Fibroblast of upper back skin (primary cell): Measurements from ENCODE around the gene MED13L.

ENCODE experiments used
- DNase-seq: peaks from one replicate; pipeline ENCODE4 v3.0.0-alpha.2; 2013

The MED13L gene

GRCh38 chr12:116209503-116209902 is 68.0 kb downstream of the MED13L start:
- DNase-seq: no peak

GRCh38 chr12:116207274-116207673 is 70.2 kb downstream of the MED13L start:
- DNase-seq: no peak

- no peak for DNase-seq
Measured at GRCh38 chr12:116206828-116207227, 70.7 kb downstream of the MED13L start.

GRCh38 chr12:116204785-116205184 is 72.7 kb downstream of the MED13L start:
- DNase-seq: no peak

GRCh38 chr12:116204169-116204568 is 73.3 kb downstream of the MED13L start:
- DNase-seq: no peak

GRCh38 chr12:116202940-116203339 is 74.6 kb downstream of the MED13L start:
- peak; percentile 54 for DNase-seq

- peak; percentile 12 for DNase-seq
Measured at GRCh38 chr12:116202433-116202832, 75.1 kb downstream of the MED13L start.

GRCh38 chr12:116201908-116202307 is 75.6 kb downstream of the MED13L start:
- DNase-seq: peak; percentile 84

GRCh38 chr12:116201359-116201758 is 76.1 kb downstream of the MED13L start:
- no peak for DNase-seq

- peak; percentile 56 for DNase-seq
Measured at GRCh38 chr12:116200812-116201211, 76.7 kb downstream of the MED13L start.

- no peak for DNase-seq
Measured at GRCh38 chr12:116199160-116199706, 78.3 kb downstream of the MED13L start.

- no peak for DNase-seq
Measured at GRCh38 chr12:116196752-116197718, 80.5 kb downstream of the MED13L start.

- DNase-seq: no peak
Measured at GRCh38 chr12:116196226-116196625, 81.3 kb downstream of the MED13L start.

GRCh38 chr12:116194935-116195431 is 82.5 kb downstream of the MED13L start:
- DNase-seq: no peak

- no peak for DNase-seq
Measured at GRCh38 chr12:116189692-116190091, 87.8 kb downstream of the MED13L start.

GRCh38 chr12:116188581-116188980 is 88.9 kb downstream of the MED13L start:
- DNase-seq: no peak

- no peak for DNase-seq
Measured at GRCh38 chr12:116187151-116187511, 90.4 kb downstream of the MED13L start.

- no peak for DNase-seq
Measured at GRCh38 chr12:116186482-116187150, 90.9 kb downstream of the MED13L start.

GRCh38 chr12:116184763-116185162 is 92.7 kb downstream of the MED13L start:
- DNase-seq: no peak

- DNase-seq: peak; percentile 36
Measured at GRCh38 chr12:116183741-116184141, 93.8 kb downstream of the MED13L start.

GRCh38 chr12:116182359-116183063 is 95.0 kb downstream of the MED13L start:
- no peak for DNase-seq

- DNase-seq: no peak
Measured at GRCh38 chr12:116180448-116180847, 97.0 kb downstream of the MED13L start.

GRCh38 chr12:116179384-116179783 is 98.1 kb downstream of the MED13L start:
- DNase-seq: no peak
